IPS DF 6.9 (cell line): ENCODE data around the gene RASD1.

Experiments
- DNase-seq: peaks from one replicate; pipeline ENCODE4 v3.0.0-alpha.2; 2013; ENCODE audit warnings: low read depth, low spot score
- H3K27ac ChIP-seq: one replicate; pipeline ENCODE4 v1.5.1; 2013; ENCODE audit warnings: low read length, control low read depth
- H3K27me3 ChIP-seq: 2 replicates; pipeline ENCODE4 v1.6.1; 2013; ENCODE audit warnings: mild to moderate bottlenecking, low read length; ENCODE audit not compliant: control insufficient read depth, insufficient read depth
- H3K36me3 ChIP-seq: 2 replicates; pipeline ENCODE4 v1.6.1; 2013; ENCODE audit warnings: low read length; ENCODE audit not compliant: control insufficient read depth, insufficient read depth
- H3K4me1 ChIP-seq: 2 replicates; pipeline ENCODE4 v1.6.1; 2013; ENCODE audit warnings: low read length; ENCODE audit not compliant: control insufficient read depth, insufficient read depth
- H3K4me3 ChIP-seq: 2 replicates; pipeline ENCODE4 v1.5.1; 2013; ENCODE audit warnings: mild to moderate bottlenecking, low read length
- H3K9me3 ChIP-seq: 2 replicates; pipeline ENCODE4 v1.6.1; 2013; ENCODE audit warnings: low read length, inconsistent platforms; ENCODE audit not compliant: control insufficient read depth, insufficient read depth
- WGBS: extraction: QIAGEN DNeasy Blood & Tissue Kit; methylation state at CpG from one replicate; pipeline ENCODE4 v1.1.7; 2013; ENCODE audit warnings: mixed read lengths, missing lambda C conversion rate; ENCODE audit not compliant: insufficient read length, insufficient coverage; 5-methylcytosine and 5-hydroxymethylcytosine counted together

RASD1 gene

GRCh38 chr17:17527534-17527933 is 31.3 kb upstream of the RASD1 start:
- no peak for DNase-seq
- Histone ChIP-seq H3K4me1 (peaks cover 7% of the 10 kb centered on the region; the same call in 1 of the 2 replicates), H3K9me3 (no peaks in the 10 kb centered on the region), H3K27me3 (no peaks in the 10 kb centered on the region), H3K36me3 (no peaks in the 10 kb centered on the region), H3K4me3 (no peak overlapping the region), H3K27ac (no peak overlapping the region)
- WGBS, result no CpG with 5 or more reads among the region's 11 CpGs

GRCh38 chr17:17526369-17526768 is 30.2 kb upstream of the RASD1 start:
- Histone ChIP-seq H3K27ac (no peak overlapping the region), H3K9me3 (no peaks in the 10 kb centered on the region), H3K27me3 (no peaks in the 10 kb centered on the region), H3K36me3 (no peaks in the 10 kb centered on the region), H3K4me1 (peaks cover 7% of the 10 kb centered on the region; the same call in 1 of the 2 replicates), H3K4me3 (no peak overlapping the region)
- DNase-seq, result no peak
- no CpG with 5 or more reads among the region's 14 CpGs for WGBS

GRCh38 chr17:17525956-17526355 is 29.8 kb upstream of the RASD1 start:
- DNase-seq, result no peak
- Histone ChIP-seq H3K9me3 (no peaks in the 10 kb centered on the region), H3K36me3 (no peaks in the 10 kb centered on the region; the same call in 1 of the 2 replicates), H3K27ac (no peak overlapping the region), H3K4me1 (peaks cover 7% of the 10 kb centered on the region; the same call in 1 of the 2 replicates), H3K27me3 (no peaks in the 10 kb centered on the region), H3K4me3 (no peak overlapping the region)
- no CpG with 5 or more reads among the region's 6 CpGs for WGBS

GRCh38 chr17:17525311-17525710 is 29.1 kb upstream of the RASD1 start:
- Histone ChIP-seq H3K4me3 (no peak overlapping the region), H3K4me1 (peaks cover 7% of the 10 kb centered on the region; the same call in 1 of the 2 replicates), H3K9me3 (no peaks in the 10 kb centered on the region), H3K36me3 (no peaks in the 10 kb centered on the region; the same call in 1 of the 2 replicates), H3K27ac (no peak overlapping the region), H3K27me3 (no peaks in the 10 kb centered on the region)
- no CpG with 5 or more reads among the region's 15 CpGs for WGBS
- no peak for DNase-seq

GRCh38 chr17:17523731-17524490 is 27.7 kb upstream of the RASD1 start:
- Histone ChIP-seq H3K36me3 (no peaks in the 10 kb centered on the region; the same call in 1 of the 2 replicates), H3K27me3 (no peaks in the 10 kb centered on the region), H3K9me3 (no peaks in the 10 kb centered on the region), H3K27ac (no peak overlapping the region), H3K4me3 (no peak overlapping the region), H3K4me1 (peaks cover 7% of the 10 kb centered on the region; the same call in 1 of the 2 replicates)
- no CpG with 5 or more reads among the region's 19 CpGs for WGBS
- no peak for DNase-seq

- no peak for DNase-seq
- Histone ChIP-seq H3K27me3 (no peaks in the 10 kb centered on the region), H3K36me3 (no peaks in the 10 kb centered on the region; the same call in 1 of the 2 replicates), H3K9me3 (no peaks in the 10 kb centered on the region), H3K4me3 (no peak overlapping the region), H3K4me1 (peaks cover 7% of the 10 kb centered on the region; the same call in 1 of the 2 replicates), H3K27ac (no peak overlapping the region)
- no CpG with 5 or more reads among the region's 14 CpGs for WGBS
These were observed 27.0 kb upstream of the RASD1 start for GRCh38 chr17:17523001-17523730.

- Histone ChIP-seq H3K4me3 (no peak overlapping the region), H3K27ac (no peak overlapping the region), H3K4me1 (peaks cover 7% of the 10 kb centered on the region; the same call in 1 of the 2 replicates), H3K36me3 (no peaks in the 10 kb centered on the region; the same call in 1 of the 2 replicates), H3K27me3 (no peaks in the 10 kb centered on the region), H3K9me3 (no peaks in the 10 kb centered on the region)
- no CpG with 5 or more reads among the region's 22 CpGs for WGBS
- DNase-seq, result no peak
These were observed 24.5 kb upstream of the RASD1 start for GRCh38 chr17:17520599-17521232.

- no peak for DNase-seq
- no peak overlapping the region for H3K27ac ChIP-seq
- peaks cover 5% of the 10 kb centered on the region; the same call in 1 of the 2 replicates for H3K4me1 ChIP-seq
- no peak overlapping the region for H3K4me3 ChIP-seq
- no peaks in the 10 kb centered on the region; the same call in 1 of the 2 replicates for H3K36me3 ChIP-seq
- no CpG with 5 or more reads among the region's 10 CpGs for WGBS
- H3K27me3 ChIP-seq, result no peaks in the 10 kb centered on the region
- H3K9me3 ChIP-seq, result no peaks in the 10 kb centered on the region
These were observed 23.7 kb upstream of the RASD1 start for GRCh38 chr17:17519886-17520285.

GRCh38 chr17:17518951-17519350 is 22.8 kb upstream of the RASD1 start:
- no peak overlapping the region for H3K27ac ChIP-seq
- H3K4me3 ChIP-seq, result no peak overlapping the region
- WGBS, result no CpG with 5 or more reads among the region's 5 CpGs
- H3K4me1 ChIP-seq, result peaks cover 12% of the 10 kb centered on the region
- no peaks in the 10 kb centered on the region; the same call in 1 of the 2 replicates for H3K36me3 ChIP-seq
- no peaks in the 10 kb centered on the region for H3K27me3 ChIP-seq
- no peak for DNase-seq
- H3K9me3 ChIP-seq, result no peaks in the 10 kb centered on the region

GRCh38 chr17:17518014-17518413 is 21.8 kb upstream of the RASD1 start:
- Histone ChIP-seq H3K27me3 (no peaks in the 10 kb centered on the region), H3K27ac (no peak overlapping the region), H3K36me3 (no peaks in the 10 kb centered on the region; the same call in 1 of the 2 replicates), H3K4me1 (peaks cover 7% of the 10 kb centered on the region), H3K4me3 (no peak overlapping the region), H3K9me3 (no peaks in the 10 kb centered on the region)
- WGBS, result no CpG with 5 or more reads among the region's 15 CpGs
- no peak for DNase-seq
